H1 (cell line): Measurements from ENCODE around the gene TBC1D16. TPM values are rescaled to one million over a fixed set of nuclear protein-coding genes. Genes with fewer than 3 reads are reported as not detected.

Experiments used
- CTCF ChIA-PET: fragments of 300-600 bp; sonication (Branson Sonifier 250); formaldehyde crosslinking; loops from one replicate; lab custom pipeline; 2021; ENCODE audit not compliant: partially characterized antibody; lab: Charles Lee
- POLR2A ChIA-PET: fragments of 300-600 bp; sonication (Branson Sonifier 250); formaldehyde crosslinking; loops from one replicate; lab custom pipeline; 2021; ENCODE audit warnings: inconsistent platforms; ENCODE audit not compliant: partially characterized antibody; lab: Charles Lee
- DNase-seq, 2 experiments: peaks; one replicate each; pipeline versions ENCODE4 v3.0.0 to v3.0.0-alpha.2; 2010 to 2022; ENCODE audit warnings: low spot score in 2 of 2, low read depth in 1 of 2, mixed read lengths in 1 of 2
- FAIRE-seq: peaks from 2 replicates; lab custom pipeline; 2011; peaks lifted over from hg19 to GRCh38; lab: Jason Lieb, UNC
- H2AFZ ChIP-seq: 2 replicates; pipeline ENCODE4 v1.8.1; 2012; ENCODE audit warnings: low read length, inconsistent platforms
- H2AK5ac ChIP-seq: 2 replicates; pipeline ENCODE4 v1.6.1; 2013; ENCODE audit warnings: low read depth, low read length
- H2BK120ac ChIP-seq: replicated peaks from 2 replicates; pipeline ENCODE3; 2013; ENCODE audit warnings: low read depth, low read length, inconsistent platforms
- H2BK12ac ChIP-seq: 2 replicates; pipeline ENCODE4 v1.6.1; 2013; ENCODE audit warnings: low read depth, low read length
- H2BK15ac ChIP-seq: 2 replicates; pipeline ENCODE4 v1.6.1; 2013; ENCODE audit warnings: low read length
- H2BK20ac ChIP-seq: 2 replicates; pipeline ENCODE4 v1.6.1; 2013; ENCODE audit warnings: low read length
- H2BK5ac ChIP-seq: 2 replicates; pipeline ENCODE4 v1.6.1; 2013; ENCODE audit warnings: low read depth, low read length
- H3K14ac ChIP-seq: 2 replicates; pipeline ENCODE4 v1.6.1; 2013; ENCODE audit warnings: inconsistent platforms; ENCODE audit not compliant: insufficient read length
- H3K18ac ChIP-seq: 2 replicates; pipeline ENCODE4 v1.6.1; 2013; ENCODE audit warnings: low read length; ENCODE audit errors: extremely low read depth
- H3K23ac ChIP-seq: 2 replicates; pipeline ENCODE4 v1.6.1; 2013; ENCODE audit warnings: inconsistent platforms; ENCODE audit not compliant: insufficient read length
- H3K23me2 ChIP-seq: 2 replicates; pipeline ENCODE4 v1.6.1; 2013; ENCODE audit warnings: low read depth, low read length
- H3K27ac ChIP-seq: 2 replicates; pipeline ENCODE4 v1.6.1; 2011; ENCODE audit warnings: low read depth, low read length, inconsistent platforms
- H3K27me3 ChIP-seq, 4 experiments: replicated peaks in 1 of 4; 1 replicate in 1 of 4; 2 replicates in 3 of 4; pipeline versions ENCODE4 v1.6.1 to v1.8.1; 2011 to 2013; ENCODE audit warnings: low read length in 3 of 4, mild to moderate bottlenecking in 3 of 4, inconsistent platforms in 2 of 4, mixed read lengths in 2 of 4, moderate library complexity in 1 of 4; ENCODE audit not compliant: control insufficient read depth in 3 of 4, insufficient read depth in 3 of 4; ENCODE audit errors: extremely low read depth in 1 of 4
- H3K36me3 ChIP-seq, 4 experiments: 2 replicates each; pipeline versions ENCODE4 v1.6.1 to v1.8.1; 2011 to 2013; ENCODE audit warnings: mild to moderate bottlenecking in 4 of 4, low read length in 3 of 4, moderate library complexity in 2 of 4, control low read depth in 1 of 4, inconsistent platforms in 1 of 4; ENCODE audit not compliant: insufficient read depth in 4 of 4, control insufficient read depth in 2 of 4
- H3K4ac ChIP-seq: replicated peaks from 2 replicates; pipeline ENCODE3; 2013; ENCODE audit warnings: low read length, low read depth, mixed read lengths, inconsistent platforms; ENCODE audit not compliant: insufficient read length
- H3K4me1 ChIP-seq, 4 experiments: replicated peaks in 1 of 4; 1 replicate in 1 of 4; 2 replicates in 3 of 4; pipeline versions ENCODE4 v1.6.1 to v1.8.1; 2011 to 2013; ENCODE audit warnings: low read length in 3 of 4, inconsistent platforms in 2 of 4, mixed read lengths in 1 of 4; ENCODE audit not compliant: insufficient read depth in 4 of 4, control insufficient read depth in 3 of 4
- H3K4me2 ChIP-seq, 2 experiments: 2 replicates each; pipeline versions ENCODE4 v1.6.1 to v1.8.1; 2011 to 2013; ENCODE audit warnings: low read depth in 2 of 2, low read length in 2 of 2, control low read depth in 1 of 2, inconsistent platforms in 1 of 2, mild to moderate bottlenecking in 1 of 2; ENCODE audit not compliant: insufficient read depth in 1 of 2
- H3K4me3 ChIP-seq, 4 experiments: fragments of 200-600, 300-600 bp in 1 of 4; sonication (generic), shearing (Covaris generic), sonication (Bioruptor Twin) in 1 of 4; 2 replicates each; pipeline versions ENCODE4 v1.5.1 to v1.8.1; 2011 to 2016; ENCODE audit warnings: low read length in 4 of 4, low read depth in 3 of 4, control low read depth in 2 of 4, inconsistent platforms in 2 of 4, mild to moderate bottlenecking in 2 of 4, mixed read lengths in 1 of 4, moderate library complexity in 1 of 4; ENCODE audit not compliant: insufficient read depth in 2 of 4; ENCODE audit errors: extremely low read depth in 1 of 4
- H3K56ac ChIP-seq: replicated peaks from 2 replicates; pipeline ENCODE3; 2013; ENCODE audit warnings: low read depth, mild to moderate bottlenecking, mixed read lengths, low read length, inconsistent platforms; ENCODE audit not compliant: insufficient read length
- H3K79me1 ChIP-seq: 2 replicates; pipeline ENCODE4 v1.6.1; 2013; ENCODE audit warnings: low read depth, low read length, control low read depth
- H3K79me2 ChIP-seq, 2 experiments: 2 replicates each; pipeline versions ENCODE4 v1.6.1 to v1.8.1; 2012 to 2013; ENCODE audit warnings: low read length in 2 of 2, mild to moderate bottlenecking in 2 of 2, inconsistent platforms in 1 of 2; ENCODE audit not compliant: insufficient read depth in 2 of 2, control insufficient read depth in 1 of 2
- H3K9ac ChIP-seq, 4 experiments: replicated peaks in 1 of 4; 1 replicate in 1 of 4; 2 replicates in 3 of 4; pipeline versions ENCODE4 v1.6.1 to v1.8.1; 2011 to 2013; ENCODE audit warnings: low read depth in 3 of 4, low read length in 3 of 4, control low read depth in 2 of 4, mild to moderate bottlenecking in 2 of 4, moderate library complexity in 2 of 4, inconsistent platforms in 1 of 4; ENCODE audit errors: extremely low read depth in 1 of 4
- H3K9me3 ChIP-seq, 2 experiments: 2 replicates each; pipeline versions ENCODE4 v1.6.1 to v1.8.1; 2012 to 2013; ENCODE audit warnings: mild to moderate bottlenecking in 2 of 2, moderate library complexity in 2 of 2, control low read depth in 1 of 2, inconsistent platforms in 1 of 2, low read depth in 1 of 2, low read length in 1 of 2, mixed read lengths in 1 of 2; ENCODE audit not compliant: insufficient read depth in 2 of 2
- H4K20me1 ChIP-seq, 2 experiments: replicated peaks in 1 of 2; 2 replicates each; pipeline versions ENCODE3 to v1.8.1; 2011 to 2013; ENCODE audit warnings: inconsistent platforms in 2 of 2, low read length in 2 of 2, mild to moderate bottlenecking in 1 of 2; ENCODE audit not compliant: insufficient read depth in 2 of 2, control insufficient read depth in 1 of 2
- H4K5ac ChIP-seq: 2 replicates; pipeline ENCODE4 v1.6.1; 2013; ENCODE audit warnings: low read length, low read depth, mixed read lengths, inconsistent platforms; ENCODE audit not compliant: insufficient read length
- H4K8ac ChIP-seq: 2 replicates; pipeline ENCODE4 v1.8.0; 2013; ENCODE audit warnings: mild to moderate bottlenecking, moderate library complexity, low read length, inconsistent platforms; ENCODE audit not compliant: insufficient read depth; ENCODE audit errors: extremely low read depth
- H4K91ac ChIP-seq: replicated peaks from 2 replicates; pipeline ENCODE3; 2013; ENCODE audit warnings: low read length, mixed read lengths, inconsistent platforms; ENCODE audit not compliant: insufficient read length
- FOSL1 ChIP-seq: IDR thresholded peaks from 2 replicates; pipeline ENCODE4 v1.6.1; 2011; ENCODE audit warnings: mild to moderate bottlenecking, low read depth, low read length, moderate library complexity; ENCODE audit not compliant: insufficient read depth
- JUN ChIP-seq: IDR thresholded peaks from 2 replicates; pipeline ENCODE4 v1.6.1; 2011; ENCODE audit warnings: low read depth, mild to moderate bottlenecking, improper control_type of control experiment, low read length
- JUND ChIP-seq: IDR thresholded peaks from 2 replicates; pipeline ENCODE4 v1.6.1; 2011; ENCODE audit warnings: mild to moderate bottlenecking, improper control_type of control experiment, low read length
- NRF1 ChIP-seq: IDR thresholded peaks from 2 replicates; pipeline ENCODE4 v1.6.1; 2011; ENCODE audit warnings: mild to moderate bottlenecking, low read depth, low read length, improper control_type of control experiment
- RBBP5 ChIP-seq: IDR thresholded peaks from 2 replicates; pipeline ENCODE4 v1.7.1; 2012; ENCODE audit warnings: low read depth, mild to moderate bottlenecking, inconsistent platforms, low read length, moderate library complexity, borderline replicate concordance
- SIN3A ChIP-seq, 2 experiments: IDR thresholded peaks in 1 of 2; conservative IDR thresholded peaks in 1 of 2; 2 replicates each; pipeline ENCODE4 v1.6.1; 2011 to 2012; ENCODE audit warnings: low read length in 2 of 2, improper control_type of control experiment in 1 of 2, low read depth in 1 of 2, mild to moderate bottlenecking in 1 of 2
- TCF12 ChIP-seq: IDR thresholded peaks from 2 replicates; pipeline ENCODE4 v1.6.1; 2011; ENCODE audit warnings: low read depth, mild to moderate bottlenecking, low read length
- TEAD4 ChIP-seq: IDR thresholded peaks from 2 replicates; pipeline ENCODE4 v1.6.1; 2012; ENCODE audit warnings: low read depth, low read length, inconsistent platforms, mixed read lengths
- WGBS, 2 experiments: shearing (Covaris generic) in 1 of 2; methylation state at CpG; one replicate each; pipeline versions ENCODE4 v1.1.6 to v1.1.7; 2013 to 2015; ENCODE audit warnings: low lambda C conversion rate in 2 of 2, mixed read lengths in 2 of 2, inconsistent platforms in 1 of 2, low coverage in 1 of 2, missing lambda C conversion rate in 1 of 2; ENCODE audit not compliant: insufficient replicate concordance in 2 of 2, insufficient coverage in 1 of 2, insufficient read length in 1 of 2; ENCODE audit errors: extremely low coverage in 1 of 2, missing lambda C conversion rate in 1 of 2; 5-methylcytosine and 5-hydroxymethylcytosine counted together
- polyA plus RNA-seq, 7 experiments: library from polyadenylated mRNA; depleted of rRNA in 3 of 7; stranded (reverse) in 5 of 7; unstranded in 2 of 7; fragments of >200 nt in 5 of 7; fragments of 200-250 nt in 2 of 7; gene quantifications; 1 replicate in 5 of 7; 2 replicates in 1 of 7; 4 replicates in 1 of 7; pipeline versions ENCODE4 v1.2.1 to v1.2.3, GENCODE V29; 2011 to 2013; ENCODE audit warnings: missing spikeins in 2 of 7, mixed read lengths in 2 of 7
- total RNA-seq: library from RNA; stranded (reverse); fragmentation: NEBNext Ultra II Directional; extraction: Animal tissue kit (Norgen Biotek cat#: 25700); gene quantifications from 2 replicates; pipeline ENCODE4 v1.2.1, GENCODE V29; 2021

The TBC1D16 gene
- total and polyA plus RNA-seq, 2 of the 8 experiments (the other 6 are each of a cell fraction or from before 2014, with no cell fraction given): 21.1 to 109 TPM

DNA sequence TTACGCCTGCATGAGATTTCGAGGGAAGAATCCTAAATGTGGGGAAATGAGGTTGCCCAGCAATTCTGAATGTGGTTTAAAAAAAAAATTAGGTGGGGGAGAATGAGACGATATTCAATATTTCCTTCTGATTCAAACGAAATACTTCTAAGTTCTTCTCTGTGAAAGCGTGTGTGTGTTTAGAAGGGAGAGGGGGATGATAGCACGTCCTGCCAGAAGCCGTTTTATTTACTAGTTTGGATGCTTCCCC is 47.8 kb downstream of the TBC1D16 start:
- H3K4me2 ChIP-seq: no peak overlapping the region
- no peak overlapping the region for H2BK120ac ChIP-seq
- ChIA-PET CTCF (interaction anchor here (0.6 to 5.2 kb wide), 5 partner anchors 13 to 242 kb away, joined by 3 to 29 read pairs (median 5); no protein-coding TSS in a partner anchor), POLR2A (interaction anchor here (0.7 to 0.8 kb wide), 2 partner anchors 31 to 57 kb away, joined by 3 read pairs; no protein-coding TSS in a partner anchor)
- H3K27ac ChIP-seq: no peak overlapping the region
- H3K79me1 ChIP-seq: peaks cover 15% of the 10 kb centered on the region
- no peaks in the 10 kb centered on the region for H3K9me3 ChIP-seq
- TF ChIP-seq JUND (no peak), NRF1 (no peak), TCF12 (no peak), SIN3A (conservative IDR thresholded peaks at IDR 0.05 in 1 of 2, IDR thresholded peaks at IDR 0.05 in 1 of 2; ENCODE audit: low read depth in 1 of 2, low read length in 2 of 2) (no peak), JUN (no peak), RBBP5 (no peak), FOSL1 (no peak), TEAD4 (no peak)
- H3K18ac ChIP-seq: no peak overlapping the region
- WGBS, 2 experiments: 86% methylated on average over 7 of the region's 7 CpGs; no CpG with 5 or more reads in 1 of the 2 experiments
- no peak for FAIRE-seq
- H4K8ac ChIP-seq: no peak overlapping the region
- H2AK5ac ChIP-seq: no peak overlapping the region
- H4K91ac ChIP-seq: no peak overlapping the region
- no peak overlapping the region for H2BK15ac ChIP-seq
- H3K79me2 ChIP-seq: peaks cover 0 to 26% of the 10 kb centered on the region in 2 experiments; a peak in 1 of 4 replicates
- peaks cover 8 to 26% (median 18%) of the 10 kb centered on the region in 4 experiments for H3K4me1 ChIP-seq
- H3K9ac ChIP-seq: no peak overlapping the region
- no peak overlapping the region for H2AFZ ChIP-seq
- no peak for DNase-seq
- H2BK5ac ChIP-seq: no peak overlapping the region
- H3K4ac ChIP-seq: no peak overlapping the region
- H3K56ac ChIP-seq: no peak overlapping the region
- peaks cover 0 to 2% (median 0%) of the 10 kb centered on the region in 4 experiments; a peak in 1 of 8 replicates for H3K36me3 ChIP-seq
- H3K23me2 ChIP-seq: no peaks in the 10 kb centered on the region
- H3K23ac ChIP-seq: no peak overlapping the region
- peaks cover 0 to 2% (median 0%) of the 10 kb centered on the region in 4 experiments; a peak in 3 of 7 replicates for H3K27me3 ChIP-seq
- H4K5ac ChIP-seq: no peak overlapping the region
- H3K4me3 ChIP-seq: no peak overlapping the region
- no peak overlapping the region for H3K14ac ChIP-seq
- no peak overlapping the region for H2BK12ac ChIP-seq
- peaks cover 12 to 13% of the 10 kb centered on the region in 2 experiments for H4K20me1 ChIP-seq
- no peak overlapping the region; the same call in 1 of the 2 replicates for H2BK20ac ChIP-seq
